Medulla oblongata (tissue), 1 donor: Measurements from ENCODE around the gene BIK.
"Not testable (repeated sequence)": the region's sequence is repeated elsewhere in the genome, so short reads cannot be mapped to it uniquely, and the experiment has no call there.

Source experiments
- DNase-seq: peaks from one replicate; pipeline ENCODE4 v3.0.0-alpha.2; 2015; ENCODE audit errors: extremely low spot score

Gene BIK, protein sequence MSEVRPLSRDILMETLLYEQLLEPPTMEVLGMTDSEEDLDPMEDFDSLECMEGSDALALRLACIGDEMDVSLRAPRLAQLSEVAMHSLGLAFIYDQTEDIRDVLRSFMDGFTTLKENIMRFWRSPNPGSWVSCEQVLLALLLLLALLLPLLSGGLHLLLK

DNA sequence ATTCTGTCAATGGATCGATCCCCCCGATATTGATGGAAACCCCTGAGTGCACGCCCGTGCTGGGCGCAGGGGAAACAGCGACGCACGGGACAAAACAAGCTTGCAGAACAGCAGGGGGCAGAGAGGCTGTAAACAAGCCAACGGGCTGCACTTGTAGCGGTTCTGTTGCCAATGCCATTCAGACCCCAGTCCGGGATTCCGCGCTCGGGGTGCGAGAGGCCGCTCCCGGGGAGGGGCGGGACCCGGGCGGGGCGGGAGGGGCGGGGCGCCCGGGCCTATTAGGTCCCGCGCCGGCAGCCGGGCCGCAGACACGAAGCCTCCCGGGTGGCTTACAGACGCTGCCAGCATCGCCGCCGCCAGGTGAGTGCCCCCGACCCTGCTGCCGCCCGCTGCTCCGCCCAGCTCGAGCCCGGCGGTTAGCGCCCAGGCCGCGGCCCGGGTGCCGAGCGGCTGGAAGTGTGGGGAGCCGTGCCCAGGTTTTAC lies at the start of gene BIK:
TSS of gene BIK (plus strand) at position 307 of the 483 bp plus-strand sequence. CDS start 13,273 bp downstream, outside the sequence.
- peak; percentile 16 for DNase-seq

DNA sequence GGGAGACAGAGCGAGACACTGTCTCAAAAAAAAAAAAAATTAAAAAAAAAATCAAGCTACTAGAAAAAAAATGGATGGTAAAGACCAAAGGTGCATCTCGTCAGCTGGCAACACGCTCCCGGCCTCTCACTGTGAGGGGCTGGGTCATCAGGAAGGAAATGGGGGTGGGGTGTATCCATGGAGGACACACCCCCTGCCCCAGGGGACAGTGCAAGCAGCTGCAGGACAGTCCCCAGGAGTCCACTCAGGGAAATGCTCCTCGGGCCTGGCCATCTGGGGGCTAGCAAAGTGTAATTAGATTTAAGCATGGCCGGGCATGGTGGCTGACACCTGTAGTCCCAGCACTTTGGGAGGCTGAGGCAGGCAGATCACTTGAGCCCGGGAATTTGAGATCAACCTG lies 44.4 kb upstream of the BIK start:
- no peak for DNase-seq

DNA sequence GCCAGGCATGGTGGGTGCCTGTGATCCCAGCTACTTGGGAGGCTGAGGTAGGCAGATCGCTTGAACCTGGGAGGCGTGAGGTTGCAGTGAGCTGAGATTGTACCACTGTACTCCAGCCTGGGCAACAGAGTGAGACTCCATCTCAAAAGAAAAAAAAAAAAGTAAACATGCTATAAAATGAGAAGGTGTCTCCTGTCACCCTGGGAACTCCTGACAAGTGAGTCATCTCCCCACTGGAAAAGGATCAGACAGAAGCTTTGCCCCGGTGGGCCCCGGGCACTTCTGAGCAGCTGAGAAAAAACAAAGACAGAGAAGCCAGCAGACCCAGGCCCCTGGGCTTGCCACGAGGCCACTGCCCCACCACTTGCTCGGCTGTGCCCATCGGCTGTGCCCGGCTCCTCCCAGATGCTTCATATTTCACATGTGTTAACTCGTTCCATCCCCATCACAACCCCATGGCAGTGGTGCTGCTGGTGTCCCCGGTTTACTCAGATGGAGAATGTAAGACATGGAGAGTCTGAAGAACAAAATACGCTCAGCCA lies 43.6 kb upstream of the BIK start:
- no peak for DNase-seq

DNA sequence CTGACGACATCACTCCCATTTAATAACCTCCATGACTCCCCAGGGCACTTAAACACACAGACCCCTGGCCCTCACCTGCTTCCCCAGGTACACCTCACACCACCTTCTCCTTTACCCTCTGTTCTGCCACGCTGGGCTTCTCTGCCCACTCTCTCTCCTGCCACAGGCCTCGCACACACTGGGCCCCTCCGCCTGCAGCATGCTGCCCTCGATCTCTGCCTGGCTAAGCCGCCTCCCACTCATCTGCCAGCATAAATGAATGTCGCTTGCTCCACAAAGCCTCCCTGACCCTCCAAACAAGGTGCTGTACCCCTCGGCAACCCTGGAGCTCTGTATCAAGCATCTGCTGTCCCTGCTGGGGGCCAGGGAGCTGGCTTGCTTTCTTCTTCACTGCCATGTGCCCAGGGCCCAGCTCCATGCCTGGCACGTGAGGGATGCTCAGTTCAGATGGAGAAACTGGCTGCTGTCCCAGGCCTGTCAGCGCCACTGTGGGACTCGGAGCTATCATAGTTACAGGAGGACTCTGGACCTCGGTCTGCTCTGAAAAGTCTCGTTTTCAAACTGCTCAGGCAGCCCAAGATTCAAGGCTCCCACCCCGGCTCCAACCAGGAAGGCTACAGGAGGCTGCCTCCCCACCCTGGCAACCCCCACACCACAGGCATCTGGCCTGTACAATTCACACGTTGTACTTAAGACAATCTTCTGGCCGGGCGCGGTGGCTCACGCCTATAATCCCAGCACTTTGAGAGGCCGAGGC lies 33.3 kb upstream of the BIK start:
- DNase-seq, result peak; percentile 25

DNA sequence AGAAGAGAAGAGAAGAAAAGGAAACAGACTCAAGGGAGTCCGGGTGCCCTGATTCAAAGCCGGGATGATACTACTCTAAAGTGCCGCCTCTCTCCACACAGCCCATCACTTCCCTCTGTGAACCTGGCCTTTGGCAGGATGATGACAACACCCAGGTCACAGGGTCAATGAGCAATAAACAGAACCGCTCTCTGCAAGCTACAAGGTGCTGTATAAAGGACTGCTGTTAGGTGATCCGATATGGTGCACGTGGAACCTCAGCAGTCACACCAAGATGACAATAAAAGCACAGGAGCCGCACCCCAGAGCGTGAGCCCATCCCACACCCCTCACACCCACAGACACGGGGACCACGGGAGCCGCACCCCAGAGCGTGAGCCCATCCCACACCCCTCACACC lies 32.0 kb upstream of the BIK start:
- no peak for DNase-seq

DNA sequence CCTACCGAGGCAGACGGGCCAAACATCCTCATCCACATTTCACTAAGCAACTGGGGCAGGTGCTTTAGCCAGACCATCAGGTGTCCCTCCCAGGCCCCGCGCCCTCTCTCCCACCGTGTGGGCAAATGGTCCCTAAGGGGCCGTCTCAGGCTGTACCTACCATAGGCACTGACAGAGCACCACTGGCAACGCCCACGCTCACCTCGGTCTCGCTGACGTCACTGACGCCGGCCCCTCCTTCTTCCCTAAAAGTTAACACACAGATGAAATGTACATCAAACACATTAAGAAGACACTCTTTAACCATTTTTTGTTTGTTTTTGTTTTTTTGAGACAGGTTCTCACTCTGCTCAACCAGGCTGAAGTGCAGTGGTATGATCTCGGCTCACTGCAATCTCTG lies 30.8 kb upstream of the BIK start:
- no peak for DNase-seq

DNA sequence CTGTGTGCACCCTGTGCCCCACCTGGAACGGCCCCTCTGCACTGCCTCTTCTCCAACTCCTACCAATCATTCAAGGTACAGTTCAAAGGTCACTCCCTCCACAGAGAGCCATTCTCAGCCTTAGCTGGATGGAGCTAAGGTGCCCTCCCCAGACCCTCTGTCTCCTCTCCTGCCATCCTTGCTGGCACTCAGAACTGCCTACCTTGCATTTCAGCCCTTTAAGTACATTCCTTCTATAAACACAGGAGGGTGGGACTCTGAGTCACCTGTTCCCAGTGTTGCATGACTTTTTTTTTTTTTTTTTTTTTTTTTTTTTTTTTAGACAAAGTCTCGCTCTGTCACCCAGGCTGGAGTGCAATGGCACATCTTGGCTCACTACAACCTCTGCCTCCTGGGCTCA lies 29.9 kb upstream of the BIK start:
- no peak for DNase-seq

DNA sequence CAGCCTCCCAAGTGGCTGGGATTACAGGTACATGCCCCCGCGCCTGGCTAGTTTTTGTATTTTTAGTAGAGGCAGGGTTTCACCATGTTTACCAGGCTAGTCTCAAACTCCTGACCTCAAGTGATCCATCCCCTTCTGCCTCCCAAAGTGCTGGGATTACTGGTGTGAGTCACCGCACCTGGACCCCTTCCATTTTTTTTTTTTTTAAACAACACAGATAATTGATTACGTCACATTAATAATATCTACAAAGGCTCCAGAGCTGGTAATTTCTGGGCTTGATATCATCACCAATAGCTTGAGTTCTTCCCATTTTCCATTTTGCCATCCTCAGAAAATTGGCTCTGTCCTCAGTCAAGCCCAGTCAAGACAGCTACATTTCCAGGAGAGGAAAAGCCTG lies 28.6 kb upstream of the BIK start:
- no peak for DNase-seq

DNA sequence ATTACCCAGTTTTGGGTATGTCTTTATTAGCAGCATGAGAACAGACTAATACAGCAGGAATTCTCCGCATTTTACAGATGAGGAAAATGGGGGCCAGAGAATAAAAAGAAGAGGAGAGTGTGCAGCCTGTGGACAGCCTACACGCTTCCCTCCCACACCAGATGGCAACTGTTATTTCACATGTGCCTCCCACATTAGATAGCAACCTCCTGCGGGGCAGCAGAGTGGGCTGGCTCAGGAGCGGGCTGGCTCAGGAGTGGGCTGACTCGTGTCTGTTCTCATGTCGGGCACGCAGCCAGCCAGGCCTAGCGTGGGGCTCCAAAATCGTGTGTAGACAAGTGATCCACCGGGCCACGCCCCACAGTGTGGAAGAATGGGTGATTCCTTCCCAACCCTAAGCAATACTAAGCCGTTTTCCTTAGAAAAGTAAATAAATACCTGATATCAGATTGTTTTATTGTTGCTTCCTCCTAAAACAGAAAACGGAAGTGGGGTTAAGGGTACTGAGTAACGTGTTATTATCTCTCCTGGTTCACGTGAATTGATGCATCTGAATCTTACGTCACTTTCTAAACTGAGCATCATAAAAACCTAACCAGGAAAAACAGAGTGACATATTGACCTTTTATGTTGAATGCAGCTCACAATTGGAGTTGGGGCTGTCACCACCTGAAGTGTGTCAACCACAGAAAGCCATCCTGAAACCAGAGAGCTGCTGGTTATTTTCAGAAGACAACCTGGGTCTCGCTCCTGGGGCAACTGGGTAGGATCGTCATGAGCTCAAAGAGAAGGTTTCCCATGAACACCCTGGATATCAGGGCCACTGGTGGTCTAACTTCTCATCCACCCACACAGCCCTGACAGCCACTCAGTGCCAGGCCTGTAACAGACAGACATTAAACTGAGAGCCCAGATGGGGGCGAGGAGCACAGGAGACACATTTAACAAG lies 24.6 kb upstream of the BIK start:
- DNase-seq, result no peak

DNA sequence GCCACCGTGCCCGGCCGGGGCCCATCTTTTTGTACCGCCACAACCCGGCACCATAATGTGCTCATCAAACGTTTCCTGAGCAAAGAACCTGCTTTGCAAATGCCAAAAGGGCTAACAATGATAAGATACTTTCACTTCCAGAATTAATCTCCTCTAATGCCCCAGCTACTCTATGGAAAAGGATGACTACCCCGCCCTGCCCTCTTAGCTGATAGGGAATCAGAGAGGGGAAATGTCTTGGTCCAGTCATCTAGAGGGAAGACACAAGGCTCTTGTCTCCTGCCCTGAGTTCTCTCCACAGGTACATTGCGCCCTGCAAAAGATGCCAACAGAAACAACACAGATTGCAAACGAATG lies 21.9 kb upstream of the BIK start:
- peak; percentile 12 for DNase-seq

DNA sequence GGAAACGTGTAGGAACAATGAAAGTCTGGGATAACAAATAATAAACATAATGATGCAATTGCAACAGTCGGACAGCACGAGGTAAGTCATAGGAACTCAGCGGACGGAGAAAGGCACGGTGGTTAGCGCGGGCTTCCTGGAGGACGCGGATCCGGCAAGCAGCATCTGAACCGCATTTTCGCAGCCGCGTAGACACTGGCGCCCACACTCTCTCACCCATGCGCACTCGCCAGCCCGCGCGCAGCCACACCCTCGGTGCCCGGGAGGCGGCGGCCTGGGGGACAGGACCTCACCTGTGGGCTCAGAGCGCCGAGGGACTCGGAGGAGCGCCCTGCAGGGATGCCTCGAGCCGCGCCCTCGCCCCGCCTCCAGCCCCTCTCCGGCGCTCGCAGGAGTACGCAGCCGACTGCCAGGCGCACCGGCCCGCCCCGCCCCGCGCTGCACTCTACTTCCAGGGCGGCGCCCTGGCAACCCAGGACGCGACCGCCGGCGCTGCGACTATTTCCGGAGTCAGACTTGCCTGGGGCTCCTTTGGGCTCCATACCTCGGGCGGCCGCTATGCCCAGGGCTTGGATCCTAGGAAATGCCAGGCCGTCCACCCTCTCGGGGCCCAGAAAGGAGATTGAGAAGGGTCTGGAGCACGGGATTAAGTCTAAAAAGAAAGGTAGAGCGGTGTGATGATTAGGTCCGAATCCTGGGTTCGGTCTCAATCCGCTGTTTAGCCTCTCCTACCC lies 21.4 kb upstream of the BIK start, which contains the start of gene TTLL1:
TSS of gene TTLL1 (minus strand) at position 408 of the 734 bp plus-strand sequence. CDS start 13,805 bp downstream, outside the sequence.
- DNase-seq, result peak; percentile 80

DNA sequence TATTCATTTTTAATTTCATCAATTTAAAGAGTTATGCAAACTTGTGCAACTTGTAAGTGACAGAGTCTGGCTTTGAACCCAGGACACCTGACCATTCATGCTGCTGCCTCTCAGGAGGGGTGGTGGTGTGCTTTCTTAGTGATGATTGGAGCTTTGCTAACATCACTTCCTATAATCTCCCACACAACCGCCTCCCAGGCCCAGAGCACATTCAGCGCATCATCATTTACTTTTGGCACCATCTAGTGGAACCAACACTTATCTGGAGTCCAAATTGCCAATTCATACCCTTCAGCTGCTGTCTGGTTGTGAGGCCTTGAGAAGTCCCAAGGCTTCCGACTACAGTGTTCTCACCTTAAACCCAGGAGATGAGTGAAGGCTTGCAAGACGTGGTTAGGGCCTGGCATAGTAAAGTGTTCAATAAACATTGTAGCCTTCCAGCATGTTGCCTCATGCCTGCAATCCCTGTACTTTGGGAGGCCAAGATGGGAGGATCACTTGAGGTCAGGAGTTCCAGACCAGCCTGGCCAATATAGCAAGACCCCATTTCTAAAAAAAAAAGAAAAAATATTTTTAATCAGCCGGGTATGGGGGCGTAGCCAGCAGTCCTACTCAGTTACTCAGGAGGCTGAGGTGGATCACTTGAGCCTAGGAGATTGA lies 20.3 kb upstream of the BIK start:
- DNase-seq, result peak; percentile 79

DNA sequence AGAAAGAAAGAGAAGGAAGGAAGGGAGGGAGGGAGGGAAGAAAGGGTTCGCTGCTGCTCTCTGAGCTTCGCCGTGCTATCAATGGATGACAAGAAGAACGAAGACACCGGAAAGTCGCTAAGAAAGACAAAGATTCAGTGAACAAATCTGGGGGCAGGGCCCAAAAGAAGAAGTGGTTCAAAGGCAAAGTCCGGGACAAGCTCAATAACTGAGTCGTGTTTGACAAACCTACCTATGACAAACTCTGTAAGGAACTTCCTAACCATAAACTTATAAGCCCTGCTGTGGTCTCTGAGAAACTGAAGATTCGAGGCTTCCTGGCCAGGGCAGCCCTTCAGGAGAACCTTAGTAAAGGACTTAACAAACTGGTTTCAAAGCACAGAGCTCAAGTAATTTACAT lies 18.5 kb upstream of the BIK start:
- DNase-seq, result no peak

DNA sequence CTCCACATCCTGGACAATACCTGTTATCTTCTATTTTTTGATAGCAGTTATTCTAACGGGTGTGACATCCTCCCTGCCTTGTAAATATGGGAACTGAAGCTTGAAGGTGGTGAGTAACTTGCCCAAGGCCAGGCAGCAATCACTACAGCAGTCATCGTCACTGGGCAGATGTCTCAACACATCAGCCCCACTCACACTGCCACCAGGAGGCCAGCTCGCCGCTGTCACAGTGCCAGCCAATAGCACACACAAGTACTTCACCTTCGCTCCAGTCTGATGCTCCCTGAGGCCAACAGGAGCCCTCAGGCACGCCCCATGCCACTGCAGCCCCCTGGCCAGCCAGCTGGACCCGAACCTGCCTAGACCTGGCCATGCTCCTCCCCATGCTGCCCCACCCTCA lies 16.5 kb upstream of the BIK start:
- no peak for DNase-seq

DNA sequence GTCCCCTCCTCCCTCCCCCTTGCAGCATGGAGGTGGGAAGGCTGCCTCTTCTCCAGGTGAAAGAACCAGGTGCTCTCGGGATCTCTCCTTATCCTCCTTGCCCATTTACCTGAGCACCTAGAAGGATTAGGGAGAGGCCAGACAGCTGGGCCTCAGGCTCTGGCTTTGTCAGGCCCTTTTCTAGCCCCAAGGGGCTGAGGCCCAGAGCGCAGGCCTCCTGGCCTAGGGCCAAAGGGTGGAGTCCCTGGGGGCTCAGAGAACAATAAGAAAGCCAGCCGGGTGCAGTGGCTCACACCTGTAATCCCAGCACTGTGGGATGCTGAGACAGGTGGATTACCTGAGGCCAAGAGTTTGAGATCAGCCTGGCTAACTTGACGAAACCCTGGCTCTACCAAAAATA lies 16.0 kb upstream of the BIK start:
- no peak for DNase-seq

DNA sequence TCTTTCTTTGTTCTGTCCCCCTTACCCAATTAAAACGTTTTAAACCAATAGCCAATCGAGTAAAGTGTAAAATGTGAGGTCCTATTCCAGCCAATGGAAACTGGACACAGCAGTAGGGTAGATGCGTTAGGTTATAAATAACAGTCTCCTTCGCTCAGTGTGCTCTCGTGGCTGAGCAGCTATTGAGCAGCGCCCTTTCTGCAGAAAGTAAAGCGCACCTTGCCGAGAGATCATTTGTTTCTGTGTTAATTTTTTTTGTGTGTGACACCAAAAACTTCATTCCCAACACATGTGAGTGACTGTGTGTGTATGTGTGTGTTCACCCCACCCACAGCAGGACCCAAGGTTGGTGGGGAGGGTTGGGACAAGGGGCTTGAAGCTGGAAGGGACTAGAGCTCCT lies 14.1 kb upstream of the BIK start:
- no peak for DNase-seq

DNA sequence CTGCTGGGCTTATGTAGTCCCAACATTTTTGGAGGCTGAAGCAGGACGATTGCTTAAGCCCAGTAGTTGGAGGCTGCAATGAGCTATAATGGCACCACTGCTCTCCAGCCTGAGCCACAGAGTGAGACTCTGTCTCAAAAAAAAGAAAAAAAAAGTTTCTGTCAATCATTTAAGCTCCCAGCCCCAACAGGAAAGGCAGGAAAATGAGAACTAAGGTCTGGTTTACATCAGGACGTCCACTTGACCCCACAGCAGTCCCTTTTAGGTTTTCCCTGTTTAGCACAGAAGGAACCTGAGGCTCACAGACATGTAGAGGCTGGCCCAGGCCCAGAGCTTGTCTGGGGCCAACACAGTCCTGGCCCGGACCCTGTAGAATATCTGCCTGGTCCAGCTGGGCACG lies 12.2 kb upstream of the BIK start:
- DNase-seq, result no peak

DNA sequence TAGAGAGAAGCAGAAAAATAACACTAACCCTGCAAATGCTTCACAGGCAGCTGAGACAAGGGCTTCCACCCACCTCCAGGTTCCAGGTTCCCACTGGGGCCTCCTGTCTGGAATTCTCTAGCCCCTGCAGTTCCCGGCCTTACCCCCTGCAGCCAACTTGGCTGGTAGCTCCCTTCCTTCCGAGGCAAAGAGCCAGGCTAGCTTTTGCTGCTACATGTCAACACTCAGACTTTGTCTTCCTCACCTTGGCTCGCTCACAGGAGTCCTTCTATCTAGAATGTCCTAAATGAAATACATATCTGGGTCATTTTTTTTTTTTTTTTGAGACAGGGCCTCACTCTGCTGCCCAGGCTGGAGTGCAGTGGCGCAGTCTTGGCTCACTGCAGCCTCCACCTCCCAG lies 11.5 kb upstream of the BIK start:
- no peak for DNase-seq

DNA sequence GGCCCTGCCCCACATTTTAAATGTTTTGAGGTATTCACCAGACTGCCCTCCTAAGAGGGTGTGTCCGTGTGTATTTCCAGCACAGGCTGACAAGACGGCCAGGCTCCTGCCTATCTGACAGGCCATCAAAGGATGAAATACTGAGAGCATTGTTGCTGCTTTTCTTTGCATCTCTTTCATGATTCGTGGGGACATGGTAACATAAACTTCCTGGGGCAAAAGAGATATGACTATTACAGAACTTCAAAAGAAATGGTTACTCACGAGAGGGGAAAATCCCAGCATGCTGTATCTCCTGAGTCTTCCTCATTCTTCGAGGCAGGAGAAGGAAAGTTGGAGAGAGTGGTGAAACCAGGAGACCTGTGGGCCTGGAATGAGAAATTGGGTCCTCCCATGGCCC lies 10.3 kb upstream of the BIK start:
- DNase-seq, result no peak

DNA sequence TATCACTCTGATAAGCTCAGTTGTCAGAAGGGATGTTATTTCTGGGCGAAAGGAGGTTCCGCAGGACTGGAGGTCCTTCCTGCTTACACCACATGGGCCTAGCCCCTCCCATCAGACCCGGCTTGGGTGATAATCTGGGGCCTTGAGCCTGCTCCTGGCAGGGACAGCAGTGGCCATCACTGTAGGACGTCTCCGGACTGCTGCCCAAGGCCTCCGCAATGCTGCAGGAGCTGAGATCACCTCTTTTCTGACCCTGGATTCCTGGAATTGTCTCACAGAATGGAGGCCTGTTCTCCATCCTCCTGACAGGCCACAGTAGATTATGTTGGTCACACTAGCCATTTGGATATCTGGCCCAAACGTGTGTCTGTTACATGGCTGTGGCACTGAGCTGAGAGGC lies 9.2 kb upstream of the BIK start:
- DNase-seq, result no peak

DNA sequence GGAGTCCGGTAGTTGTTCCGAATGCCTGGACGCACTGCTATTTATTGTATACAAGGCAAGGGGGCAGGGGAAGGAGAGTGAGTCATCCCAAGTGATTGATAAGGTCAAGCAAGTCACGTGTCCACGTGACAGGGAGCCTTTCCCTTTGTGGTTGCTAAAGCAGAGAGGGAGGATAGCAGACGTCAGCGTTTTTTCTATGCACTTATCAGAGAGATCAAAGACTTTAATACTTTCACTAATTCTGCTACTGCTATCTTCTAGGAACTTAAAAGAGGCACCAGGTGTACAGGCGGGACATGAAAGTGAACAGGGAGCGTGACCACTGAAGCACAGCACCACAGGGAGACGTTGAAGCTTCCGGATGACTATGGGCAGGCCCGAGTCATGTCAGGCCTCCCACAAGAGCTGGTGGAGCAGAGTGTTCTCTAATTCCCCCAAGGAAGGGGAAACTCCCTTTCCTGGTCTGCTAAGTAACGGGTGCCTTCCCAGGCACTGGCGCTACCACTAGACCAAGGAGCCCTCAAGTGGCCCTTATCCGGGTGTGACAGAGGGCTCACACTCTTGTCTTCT lies 6.4 kb upstream of the BIK start:
- not testable (repeated sequence) for DNase-seq
